Measurements from ENCODE around the gene SLC5A3.

The SLC5A3 gene

DNA sequence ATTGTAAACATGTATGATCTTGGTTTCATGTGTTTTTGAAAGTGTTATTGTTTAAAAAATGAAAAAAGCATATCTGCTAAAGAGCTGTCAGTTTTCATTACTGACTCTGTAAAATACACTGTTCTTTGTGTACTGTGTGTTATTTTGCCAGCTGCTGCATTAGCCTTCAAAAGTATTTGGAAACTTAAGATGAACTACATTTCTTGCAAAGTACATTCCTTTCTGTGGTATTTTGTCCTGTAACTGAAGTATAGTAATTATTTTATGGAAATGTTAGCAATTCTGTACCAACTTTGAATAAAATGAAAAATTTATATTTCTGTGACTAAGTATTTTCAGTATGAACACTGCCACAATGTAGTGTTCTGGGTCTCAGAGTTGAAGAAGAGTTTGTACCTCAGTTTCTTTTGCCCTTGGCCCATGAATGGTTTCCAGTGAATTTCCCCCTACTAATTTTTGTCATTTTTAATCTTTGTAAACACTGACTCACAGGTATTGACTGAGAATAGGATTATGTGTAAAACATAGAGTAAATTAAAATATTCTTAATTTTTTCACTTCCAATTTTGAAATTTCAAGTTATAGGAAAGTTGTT is 32.7 kb downstream of the SLC5A3 start:
- no peak for DNase-seq

DNA sequence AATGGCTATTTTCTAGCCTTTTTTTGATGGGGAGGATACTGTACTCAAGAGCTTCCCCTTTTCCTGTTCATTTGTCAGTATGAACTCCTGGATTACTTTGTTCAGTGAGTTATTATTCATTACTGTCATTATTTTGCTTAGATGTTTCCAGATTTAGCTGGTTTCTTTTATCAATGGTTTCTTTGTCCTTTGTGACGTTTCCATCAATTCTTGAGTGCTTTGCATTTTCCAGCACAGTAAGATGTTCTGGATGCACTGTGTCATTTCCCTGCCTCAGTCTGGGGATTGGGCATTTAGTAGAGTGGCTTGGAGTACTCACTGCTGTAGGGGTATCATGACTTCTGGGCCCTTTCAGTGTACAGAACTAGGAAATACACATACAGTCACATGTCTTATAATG is 34.2 kb downstream of the SLC5A3 start:
- DNase-seq, result no peak

DNA sequence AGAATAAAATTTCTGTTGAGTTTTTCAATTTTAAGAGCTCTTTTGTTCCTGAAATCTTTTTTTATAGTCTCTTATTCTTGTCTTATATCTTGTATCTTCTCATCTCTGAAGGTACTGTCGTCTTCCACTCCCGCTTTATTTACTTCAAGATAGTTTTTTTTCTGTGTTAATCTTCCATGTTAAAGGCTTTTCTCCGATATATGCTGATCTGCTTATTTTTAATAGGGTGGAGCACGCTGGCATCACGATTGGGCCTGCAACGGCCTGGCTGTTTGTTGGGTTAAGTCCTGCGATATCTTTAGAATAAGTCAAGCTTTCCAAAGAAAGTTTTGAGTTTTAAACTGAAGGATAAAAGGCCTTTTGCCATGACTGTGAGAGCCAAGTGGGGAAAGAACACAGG is 35.7 kb downstream of the SLC5A3 start:
- DNase-seq, result no peak

DNA sequence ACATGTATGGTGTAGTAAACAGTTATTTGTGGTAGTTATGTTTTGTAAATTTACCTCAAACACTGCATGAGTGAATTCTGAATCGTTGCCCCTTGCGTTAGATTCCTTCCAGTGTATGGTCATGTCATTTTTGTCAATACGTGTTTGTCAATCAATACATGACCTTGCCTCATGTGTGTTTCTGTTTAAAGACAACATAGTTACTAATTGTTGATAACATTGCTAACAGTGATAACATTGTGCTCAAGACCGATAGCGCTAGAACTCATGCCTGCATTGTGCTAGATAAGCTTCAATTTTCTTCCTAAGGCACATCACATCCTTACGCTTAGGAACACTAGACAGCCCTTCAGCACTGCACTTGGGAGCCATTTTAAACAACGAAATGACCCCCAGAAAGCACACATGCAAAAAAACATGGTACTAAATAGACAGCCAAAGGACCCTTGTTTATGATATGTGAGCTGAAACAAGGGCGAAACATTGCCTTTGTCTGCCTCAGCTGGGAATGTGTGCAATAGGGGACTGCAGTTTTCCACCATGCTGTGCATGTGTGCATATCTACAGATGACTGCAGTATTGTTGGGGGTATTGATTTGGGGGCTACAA is 37.3 kb downstream of the SLC5A3 start:
- DNase-seq, result no peak

DNA sequence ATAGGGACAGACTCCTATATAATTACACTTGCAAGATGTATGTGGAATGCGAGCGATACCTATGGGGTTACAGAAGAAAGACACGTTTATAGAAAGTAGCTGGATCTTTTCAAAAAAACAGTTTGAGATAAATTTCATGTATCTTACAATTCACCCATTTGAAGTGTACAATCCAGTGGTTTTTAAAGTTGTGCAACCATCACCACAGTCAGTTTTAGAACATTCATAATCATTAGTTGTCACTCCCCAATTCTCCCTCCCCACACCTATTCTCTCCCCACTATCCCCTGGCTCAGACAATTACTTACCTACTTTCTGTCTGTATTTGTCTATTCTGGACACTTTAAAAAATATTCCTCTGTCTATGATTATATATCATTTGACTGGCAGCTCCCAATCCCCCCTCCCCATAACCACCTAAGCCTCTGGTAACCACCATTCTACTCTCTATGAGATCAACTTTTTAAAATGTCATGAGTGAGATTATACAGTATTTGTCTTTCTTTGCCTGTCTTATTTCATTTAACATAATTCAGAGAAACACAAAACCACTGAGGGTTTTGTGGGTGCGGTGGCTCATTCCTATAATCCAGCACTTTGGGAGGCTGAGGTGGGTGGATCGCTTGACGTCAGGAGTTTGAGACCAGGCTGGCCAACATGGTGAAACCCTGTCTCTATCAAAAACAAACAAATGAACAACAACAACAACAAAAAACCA is 39.1 kb downstream of the SLC5A3 start:
- no peak for DNase-seq

DNA sequence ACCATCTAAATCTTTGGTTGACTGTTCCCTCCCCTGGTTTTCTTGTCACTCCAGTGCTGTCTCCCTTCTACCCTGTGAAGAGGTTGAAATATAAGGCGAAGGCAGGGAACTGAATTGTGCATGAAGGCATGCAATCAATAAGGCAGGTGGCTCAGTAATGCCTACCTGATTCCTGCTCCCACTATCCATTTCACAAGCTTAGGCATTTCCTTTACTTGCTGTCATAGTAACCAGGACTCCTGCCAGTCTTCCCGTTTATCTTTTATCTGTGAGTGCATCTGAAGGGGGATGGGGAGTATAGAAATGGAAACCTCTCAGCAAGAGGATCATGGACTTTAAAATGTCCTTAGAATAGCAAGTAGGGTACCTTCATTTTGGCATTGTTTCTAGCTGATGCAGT is 40.5 kb downstream of the SLC5A3 start:
- DNase-seq, result no peak

DNA sequence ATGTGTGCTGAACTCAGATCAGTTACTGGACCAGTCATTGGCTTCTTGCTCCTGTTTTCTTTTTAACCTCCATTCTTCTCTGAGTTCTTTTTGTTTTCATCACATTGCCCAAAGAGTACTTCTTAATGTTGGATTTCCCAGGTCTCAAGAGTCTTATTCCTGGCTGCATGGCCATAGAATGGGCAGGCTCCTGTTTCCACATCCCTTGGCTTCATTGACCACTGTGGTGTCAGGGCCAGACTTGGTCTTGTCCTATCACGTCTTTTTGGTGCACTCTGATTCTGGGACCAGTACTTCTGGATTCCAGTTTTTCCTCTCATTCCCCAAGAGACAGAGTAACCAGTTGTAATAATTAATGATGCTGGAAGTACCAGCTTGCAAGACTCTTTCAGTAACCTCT is 41.8 kb downstream of the SLC5A3 start:
- DNase-seq, result no peak

DNA sequence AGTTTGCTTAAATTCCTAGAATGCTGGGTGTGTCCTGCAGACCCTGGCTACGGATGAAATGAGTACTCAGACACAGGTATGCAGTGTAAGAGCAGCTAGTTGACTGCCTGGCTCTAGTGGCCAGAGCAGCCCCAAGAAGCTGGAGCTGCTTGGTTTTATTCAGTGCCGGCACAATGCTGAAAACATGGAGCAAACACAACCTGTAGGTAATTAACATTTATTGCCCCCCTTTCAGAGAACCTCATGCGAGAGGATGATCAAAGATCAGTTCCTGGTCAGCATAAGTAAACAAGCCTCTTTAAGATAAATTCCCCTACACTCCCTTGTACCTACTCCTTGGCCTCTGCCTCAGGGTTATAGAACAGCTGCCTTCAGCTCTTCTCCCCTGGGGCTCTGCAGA is 43.2 kb downstream of the SLC5A3 start:
- no peak for DNase-seq

DNA sequence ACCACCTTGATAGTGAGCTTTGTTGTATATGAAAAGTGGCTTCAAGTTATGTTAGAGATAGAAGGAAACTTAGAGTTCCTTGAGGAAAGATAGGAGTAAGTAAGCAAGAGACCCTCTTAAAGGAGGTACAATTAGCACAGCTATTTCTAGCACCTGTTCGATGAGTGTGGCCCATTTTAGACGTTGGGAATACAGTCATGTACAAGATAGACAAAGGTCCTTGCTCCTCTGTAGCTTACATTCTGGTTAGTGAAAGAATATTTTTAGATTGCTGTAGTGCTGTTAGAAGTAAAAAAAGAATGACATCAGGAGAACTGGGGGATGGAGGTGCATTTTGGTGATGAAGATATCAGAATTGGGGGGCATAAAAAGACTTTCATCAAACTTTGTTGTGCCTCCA is 47.5 kb downstream of the SLC5A3 start:
- DNase-seq, result no peak

DNA sequence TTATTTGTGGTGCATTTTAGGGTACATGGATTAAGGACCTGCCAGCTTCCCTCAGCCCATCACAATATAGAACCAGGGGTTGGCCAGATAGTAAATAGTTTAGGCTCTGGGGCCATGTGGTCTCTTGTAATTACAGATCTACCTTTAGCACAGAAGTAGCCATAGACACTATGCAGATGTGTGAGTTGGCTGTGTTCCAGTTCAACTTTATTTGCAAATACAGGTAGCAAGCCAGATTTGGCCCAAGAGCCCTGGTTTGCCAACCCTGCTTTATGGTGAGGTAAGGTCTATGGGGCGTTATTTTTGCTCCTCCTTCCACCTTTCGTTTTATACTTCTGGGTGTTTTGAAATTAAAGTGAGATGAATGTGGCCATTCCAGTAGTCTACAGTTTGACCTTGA is 48.7 kb downstream of the SLC5A3 start:
- DNase-seq, result no peak
